RPMI8226 (cell line): ENCODE results near the gene RFX4.

Experiments used
- DNase-seq: peaks from one replicate; pipeline ENCODE4 v3.0.0-alpha.2; 2015

RFX4 gene

DNA sequence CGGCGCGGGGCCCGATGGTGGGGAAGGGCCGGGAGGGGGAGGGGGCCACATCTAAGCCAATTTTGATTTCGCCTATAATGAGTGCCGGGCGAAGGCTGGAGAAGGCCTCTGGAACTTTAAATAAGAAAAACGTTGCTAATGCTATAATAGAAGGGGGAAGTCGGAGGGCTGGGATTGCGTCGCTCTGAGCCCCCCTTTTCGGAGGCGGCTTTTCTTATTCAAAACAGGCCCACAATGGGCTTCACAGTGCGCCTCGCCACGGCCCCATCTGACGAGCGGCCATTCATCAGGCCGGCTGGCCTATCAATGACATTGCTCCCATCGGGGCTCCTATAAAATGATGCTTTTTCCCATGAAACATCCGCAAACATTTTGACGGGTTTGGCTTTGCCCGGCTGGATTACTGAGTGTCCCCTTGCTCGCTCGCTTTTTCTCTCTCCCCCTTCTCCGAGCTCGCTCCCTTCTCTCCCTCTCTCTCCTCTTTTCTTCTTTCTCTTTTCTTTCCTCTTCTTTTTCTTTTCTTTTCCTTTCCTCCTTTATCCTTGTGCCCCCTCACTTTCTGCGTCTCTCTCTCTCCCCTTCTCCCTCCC lies at the start of gene RFX4:
TSS of gene RFX4 (plus strand) at position 364 of the 590 bp plus-strand sequence. CDS start 317 bp downstream, outside the sequence.
- DNase-seq = no peak

DNA sequence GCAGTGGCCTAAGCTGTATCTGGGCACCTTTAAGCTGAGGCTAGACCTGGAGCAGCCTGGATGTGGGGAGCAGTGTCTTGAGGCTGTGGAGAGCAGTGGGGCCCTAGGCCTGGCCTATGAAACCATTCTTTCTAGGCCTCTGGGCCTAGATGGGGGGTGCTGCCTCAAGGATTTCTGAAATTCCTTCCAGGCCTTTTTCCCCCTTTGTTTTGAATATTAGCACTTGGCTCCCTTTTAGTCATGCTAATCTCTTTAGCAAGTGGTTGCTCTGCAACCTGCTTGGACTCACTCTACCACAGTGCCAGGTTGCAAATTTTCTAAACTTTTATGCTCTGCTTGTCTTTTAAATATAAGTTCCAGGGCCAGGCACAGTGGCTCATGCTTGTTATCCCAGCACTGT lies 41.6 kb upstream of the RFX4 start:
- no peak for DNase-seq

DNA sequence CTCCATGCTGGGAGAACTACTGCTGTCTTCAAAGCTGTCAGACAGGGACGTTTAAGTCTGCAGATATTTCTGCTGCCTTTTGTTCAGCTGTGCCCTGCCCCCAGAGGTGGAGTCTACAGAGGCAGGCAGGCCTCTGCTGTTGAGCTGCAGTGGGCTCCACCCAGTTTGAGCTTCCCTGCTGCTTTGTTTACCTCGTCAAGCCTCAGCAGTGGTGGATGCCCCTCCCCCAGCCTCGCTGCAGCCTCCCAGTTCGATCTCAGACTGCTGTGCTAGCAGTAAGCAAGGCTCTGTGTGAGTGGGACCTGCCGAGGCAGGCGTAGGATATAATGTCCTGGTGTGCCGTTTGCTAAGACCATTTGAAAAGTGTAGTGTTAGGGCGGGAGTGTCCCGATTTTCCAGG lies 31.4 kb upstream of the RFX4 start:
- peak; percentile 3 for DNase-seq

DNA sequence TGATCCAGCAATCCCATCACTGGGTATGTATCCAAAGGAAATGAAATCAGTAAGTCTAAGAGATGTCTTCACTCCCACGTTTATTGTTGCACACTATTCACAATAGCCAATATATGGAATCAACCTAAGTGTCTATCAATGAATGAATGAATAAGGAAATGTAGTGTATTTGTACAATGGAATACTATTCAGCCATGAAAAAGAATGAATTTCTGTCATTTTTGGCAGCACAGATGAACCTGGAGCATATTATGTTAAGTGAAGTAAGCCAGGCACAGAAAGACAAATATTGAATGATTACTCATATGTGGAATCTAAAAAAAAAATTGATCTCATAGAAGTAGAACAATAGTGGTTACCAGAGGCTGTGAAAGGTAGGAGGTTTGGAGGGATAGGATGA lies 30.6 kb upstream of the RFX4 start:
- DNase-seq = no peak

DNA sequence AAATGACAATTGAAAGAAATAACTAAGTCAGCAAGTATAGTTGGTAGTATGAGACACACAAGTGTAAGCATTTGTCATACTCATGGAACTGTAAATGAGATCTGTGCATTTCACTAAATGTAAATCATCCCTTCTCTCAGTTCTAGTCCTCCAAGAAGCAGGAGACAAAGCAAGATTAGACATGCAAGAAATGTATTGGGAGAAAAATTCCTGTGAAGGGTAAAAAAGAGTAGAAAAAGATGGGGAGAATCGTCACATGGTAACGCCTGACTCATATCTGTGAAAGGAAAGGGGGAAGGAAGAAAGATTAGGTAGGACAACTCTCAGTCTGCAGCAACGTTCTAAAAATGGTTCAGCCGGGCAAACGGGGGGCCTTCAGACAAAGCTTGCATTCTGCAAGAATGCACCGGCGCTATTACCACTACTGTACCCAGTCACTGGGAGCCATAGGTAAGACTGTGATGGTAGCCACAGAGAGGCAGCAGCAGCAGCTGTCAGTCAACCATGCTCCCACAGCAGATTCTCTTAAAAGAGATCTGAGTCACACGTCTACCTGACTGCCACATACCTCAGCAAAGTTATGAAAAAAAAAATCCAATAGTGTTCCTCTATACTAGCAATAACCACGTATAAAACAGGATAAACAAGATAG lies 18.0 kb upstream of the RFX4 start:
- no peak for DNase-seq

DNA sequence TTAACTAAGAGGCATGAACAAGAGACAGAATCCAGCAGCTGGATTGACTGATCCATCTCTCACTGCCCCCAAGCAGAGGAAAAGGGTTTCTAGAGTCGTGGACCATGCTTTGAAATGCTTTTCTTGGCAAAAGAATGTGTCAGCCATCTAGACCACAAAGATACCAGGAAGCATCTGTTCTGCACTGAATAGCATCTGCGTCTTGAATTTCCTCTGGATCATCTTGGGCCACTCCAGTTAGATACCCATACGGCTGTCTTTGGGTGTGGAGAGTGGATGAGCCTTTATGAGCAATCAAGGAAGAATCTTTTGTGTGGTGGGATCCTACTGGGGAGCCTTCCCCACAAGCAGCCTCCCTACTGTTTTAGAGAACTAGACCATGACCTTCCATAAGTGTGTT lies 16.0 kb upstream of the RFX4 start:
- DNase-seq = no peak

DNA sequence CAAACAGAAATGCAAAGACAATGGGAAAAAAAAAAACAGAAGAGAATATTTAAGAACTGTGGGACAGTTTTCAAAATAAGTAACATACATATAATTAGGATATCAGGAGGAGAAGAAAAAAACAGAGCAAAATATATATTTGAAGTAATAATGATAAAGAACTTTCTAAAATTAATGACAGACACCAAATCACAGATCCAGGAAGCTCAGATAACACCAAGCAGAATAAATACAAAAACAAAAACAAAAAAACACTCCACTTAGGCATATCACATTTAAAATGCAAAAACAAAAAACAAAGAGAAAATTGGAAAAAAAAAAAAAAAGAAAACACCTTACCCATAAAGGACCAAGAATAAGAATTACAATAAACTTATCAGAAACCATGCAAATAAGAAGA lies 9.6 kb upstream of the RFX4 start:
- no peak for DNase-seq

DNA sequence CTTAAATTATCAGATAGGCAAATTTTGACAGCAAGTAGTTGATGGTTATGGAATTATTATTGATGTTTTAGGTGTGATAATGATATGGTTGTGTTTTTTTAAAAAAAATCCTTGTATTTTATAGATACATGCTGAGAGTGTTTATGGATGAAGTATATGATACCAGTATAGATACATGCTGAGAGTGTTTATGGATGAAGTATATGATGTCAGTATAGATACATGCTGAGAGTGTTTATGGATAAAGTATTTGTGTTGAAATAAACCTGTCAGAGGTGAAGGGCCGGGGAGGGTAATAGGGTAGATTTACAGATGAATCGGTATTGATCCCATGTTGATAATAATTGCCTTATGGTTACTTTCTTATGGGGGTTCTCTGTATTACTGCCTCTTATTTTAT lies 6.0 kb upstream of the RFX4 start:
- DNase-seq = no peak

DNA sequence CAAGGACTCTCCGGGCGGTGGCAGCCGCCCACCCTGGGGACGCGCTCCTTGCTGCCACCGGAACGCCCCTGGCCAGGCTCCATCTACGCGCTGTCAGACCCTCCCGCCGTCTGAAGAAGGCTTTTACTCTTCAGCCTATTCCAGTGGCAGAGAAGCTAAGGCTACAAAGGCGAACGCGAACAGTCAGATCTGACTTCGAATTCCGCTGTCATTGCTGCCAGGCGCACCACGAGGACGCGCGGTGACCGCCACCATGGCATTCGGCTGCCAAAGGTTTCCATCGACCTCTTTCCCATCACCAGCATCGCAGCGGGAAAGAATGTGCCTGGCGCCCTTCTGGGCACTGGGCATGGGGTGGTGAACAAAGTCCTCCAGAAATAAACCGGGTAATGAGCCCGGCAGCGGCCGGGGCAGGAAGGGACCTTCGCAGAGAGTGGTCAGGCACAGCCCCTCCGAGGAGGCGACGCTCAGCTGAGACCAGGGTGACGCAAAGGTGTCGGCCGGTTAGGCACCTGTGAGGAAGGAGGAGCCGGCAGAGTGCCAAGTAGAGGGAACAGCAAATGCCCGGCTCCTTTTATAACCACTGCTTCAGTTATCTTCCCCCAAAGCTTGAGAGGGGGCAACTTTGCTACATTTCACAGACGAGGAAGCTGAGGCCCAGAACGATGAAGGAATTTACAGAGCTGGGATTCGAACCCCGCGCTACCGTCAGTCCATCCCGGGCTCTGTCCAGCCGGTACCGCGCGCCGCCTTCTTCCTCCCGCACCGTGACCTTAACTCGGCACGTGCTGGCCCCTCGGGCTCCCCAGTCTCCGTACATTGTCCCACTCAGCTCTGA lies 1.9 kb upstream of the RFX4 start:
- DNase-seq = no peak

DNA sequence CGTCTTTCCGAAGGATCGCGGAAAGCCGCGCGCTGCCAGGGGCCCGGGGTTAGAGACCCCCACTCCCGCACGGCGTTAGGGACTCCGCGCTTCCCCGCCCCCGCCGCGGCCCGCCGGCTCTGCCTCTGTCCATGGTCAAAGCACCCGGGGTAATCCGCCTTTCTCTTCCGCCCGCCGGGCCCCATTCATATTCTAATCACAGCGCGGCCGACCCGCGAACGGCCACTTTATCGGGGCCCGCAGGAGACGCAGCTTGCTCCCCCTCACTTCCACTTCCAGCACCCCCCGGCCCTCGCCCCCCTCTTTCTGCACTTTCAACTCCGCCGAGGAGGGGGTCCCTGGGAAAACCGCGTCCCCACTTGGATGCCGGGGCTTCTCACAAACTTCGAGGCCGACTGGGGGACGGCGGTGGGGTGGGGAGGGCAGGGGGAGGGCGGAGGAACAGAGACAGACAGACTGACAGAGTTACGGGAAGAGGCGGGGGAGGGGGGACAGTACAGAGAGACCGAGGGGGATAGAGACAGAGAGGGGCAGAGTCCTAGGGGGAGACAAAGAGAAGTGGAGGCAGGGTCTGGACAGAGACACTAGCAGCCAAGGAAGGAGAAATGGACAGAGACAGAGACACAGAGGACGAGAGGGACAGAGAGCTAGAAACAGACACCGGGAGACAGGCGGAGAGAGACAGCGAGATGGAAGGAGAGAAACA lies 1.1 kb upstream of the RFX4 start:
- DNase-seq = no peak

DNA sequence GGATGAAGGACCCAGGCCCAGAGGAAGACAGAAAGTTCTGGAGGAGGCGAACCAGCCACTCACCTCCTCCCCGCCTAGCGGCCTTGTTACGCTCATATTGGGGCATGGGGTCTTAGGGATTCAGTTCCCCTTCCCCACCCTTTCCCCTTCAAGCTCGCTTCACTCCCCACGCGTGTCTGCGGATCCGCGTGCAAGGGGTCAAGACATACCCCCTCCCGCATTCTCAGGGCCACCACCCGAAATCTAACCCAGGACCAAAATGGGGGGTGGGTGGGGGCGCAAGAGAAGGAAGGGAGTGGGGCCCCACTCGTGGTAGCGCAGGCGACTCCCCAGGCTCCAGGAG lies 584 bp upstream of the RFX4 start:
- no peak for DNase-seq

DNA sequence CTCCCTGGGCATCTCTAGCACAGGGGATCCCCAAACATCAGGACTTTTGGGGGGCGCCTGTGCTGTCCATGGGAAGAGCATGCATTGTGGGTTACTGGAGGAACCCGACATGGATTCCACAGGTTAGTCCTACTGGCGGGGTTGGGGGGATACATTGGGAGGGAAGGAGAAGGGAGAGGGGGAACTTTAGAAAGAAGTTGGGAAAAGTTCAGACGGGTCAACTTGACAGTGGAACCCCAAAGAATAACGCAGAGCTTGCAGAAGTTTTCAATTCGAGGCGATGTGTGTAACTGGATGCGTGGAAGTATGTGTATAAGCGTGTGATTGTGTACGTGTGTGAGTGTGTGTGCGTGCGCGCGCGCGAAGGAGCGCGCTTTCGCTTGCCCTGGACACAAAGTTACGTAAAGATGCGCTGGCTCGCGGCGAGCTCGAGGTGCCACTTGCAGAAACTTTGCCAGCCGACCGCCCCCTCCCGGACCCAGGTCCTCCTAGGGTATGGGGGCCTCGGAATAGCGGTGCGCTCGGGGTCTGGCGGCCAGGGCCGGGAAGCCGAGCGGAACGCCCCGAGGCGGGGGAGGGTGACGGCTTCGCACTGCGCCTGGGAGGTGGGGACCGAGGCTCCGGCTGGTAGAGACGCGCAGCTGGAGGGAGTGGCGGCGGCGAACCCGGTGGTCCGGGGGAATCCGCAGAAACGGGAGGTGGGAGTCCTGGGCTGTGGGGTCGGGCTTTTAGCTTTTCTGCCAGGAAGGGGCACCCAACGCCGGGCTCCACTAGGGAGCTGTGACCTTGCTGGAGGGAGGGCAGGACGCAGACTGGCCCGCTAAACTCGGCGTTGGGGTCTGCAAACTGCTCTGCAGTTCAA lies 669 bp downstream of the RFX4 start:
- DNase-seq = no peak

DNA sequence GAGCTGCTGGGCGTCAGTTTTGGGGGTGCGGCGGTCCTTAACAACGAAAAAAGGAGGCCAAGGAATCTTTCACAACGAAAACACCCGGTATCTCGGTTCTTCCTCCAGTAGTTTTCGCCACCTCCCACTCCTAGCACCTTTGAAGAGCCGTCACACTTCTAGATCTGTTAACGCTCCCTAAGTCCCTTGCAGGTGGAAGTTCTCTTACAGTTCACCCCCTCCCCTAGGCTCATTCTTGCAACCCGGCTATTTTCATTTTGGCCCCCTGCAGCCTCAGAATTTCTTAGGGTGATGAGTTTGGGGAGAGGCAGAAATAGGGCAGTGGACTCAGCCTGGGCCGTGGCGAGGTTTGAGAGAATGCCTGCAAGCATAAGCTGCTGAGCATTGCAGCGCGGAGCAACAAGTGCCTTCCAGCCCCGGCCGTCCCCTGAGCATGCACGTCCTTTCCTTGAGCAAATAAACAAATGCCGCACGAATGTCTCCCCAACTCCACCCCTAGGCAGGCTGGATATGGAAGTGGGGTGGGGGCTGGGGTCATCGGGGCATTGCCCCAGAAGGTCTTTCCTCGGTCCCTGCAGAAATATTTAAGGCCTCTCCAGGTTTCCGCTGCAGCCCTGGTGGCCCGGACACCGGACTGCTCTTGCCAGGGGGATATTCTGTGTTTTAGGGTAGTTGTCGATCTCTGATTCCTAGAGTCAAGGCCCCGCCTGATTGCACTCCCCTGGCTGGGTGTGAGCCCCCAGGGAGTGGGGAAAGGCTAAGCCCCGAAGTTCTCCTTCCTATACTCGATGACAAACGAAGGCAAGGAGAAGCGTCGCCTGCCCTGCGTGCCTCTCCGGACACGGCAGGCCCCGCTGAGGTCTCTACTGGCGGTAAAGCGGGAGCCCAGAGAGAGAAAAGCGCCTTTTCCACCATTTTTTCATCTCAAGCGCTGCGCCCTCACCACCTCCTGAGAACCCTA lies 1.6 kb downstream of the RFX4 start:
- DNase-seq = no peak

DNA sequence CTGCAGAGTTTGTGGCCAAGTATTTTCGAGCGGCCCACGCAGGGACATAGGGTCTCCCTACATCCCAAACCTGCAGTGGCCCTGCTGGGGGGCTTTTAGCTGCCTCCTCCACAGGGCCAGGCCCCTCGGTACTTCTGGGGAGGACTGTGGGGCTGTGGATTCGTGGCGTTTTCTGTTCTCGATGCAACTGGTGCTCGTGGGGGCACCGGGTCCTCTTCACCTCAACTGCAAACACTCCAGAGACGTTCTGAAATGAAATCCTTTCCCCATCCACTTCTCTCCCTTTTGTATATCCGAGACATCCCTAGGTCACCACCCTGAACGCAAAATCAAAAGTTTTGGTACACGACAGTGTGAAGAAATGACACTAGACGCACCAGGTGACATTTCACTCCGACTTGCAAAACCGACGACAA lies 2.3 kb downstream of the RFX4 start:
- DNase-seq = no peak

DNA sequence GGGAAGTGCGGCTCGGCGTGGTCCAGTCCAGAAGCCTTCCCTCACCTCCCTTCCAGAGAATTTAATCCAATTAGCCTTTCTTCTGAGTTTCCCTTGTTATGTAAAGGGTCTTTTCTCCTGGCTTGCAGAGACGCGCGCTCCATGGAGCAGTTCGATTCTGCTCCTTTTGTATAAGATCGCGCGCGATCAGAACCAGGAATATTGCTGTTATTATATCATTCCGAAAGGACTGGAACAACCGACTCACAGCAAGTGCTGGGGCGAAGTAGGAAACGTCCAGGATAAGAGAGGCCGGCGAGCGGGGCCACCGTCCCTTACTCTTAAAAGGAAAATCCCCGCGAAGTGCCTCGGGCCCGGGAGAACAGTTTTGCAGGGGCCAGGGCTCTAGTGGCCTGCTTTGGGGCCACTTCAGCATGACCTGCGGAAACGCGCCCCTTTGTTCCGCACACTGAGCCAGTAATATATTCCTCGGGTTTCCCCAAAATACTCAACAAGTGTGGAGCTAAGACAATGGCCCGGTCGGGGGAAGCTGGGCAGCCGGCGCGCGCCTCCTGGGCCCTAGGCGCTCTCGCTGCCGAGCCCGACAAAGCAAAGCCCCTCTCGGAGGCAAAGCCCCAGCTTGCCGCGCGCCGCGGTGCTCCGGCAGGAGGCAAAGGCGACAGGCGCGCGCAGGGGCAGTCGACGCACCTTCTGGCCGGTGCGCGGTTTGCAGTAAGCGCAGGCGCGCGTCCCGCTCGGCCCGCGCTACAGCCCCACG lies 2.9 kb downstream of the RFX4 start:
- DNase-seq = no peak

DNA sequence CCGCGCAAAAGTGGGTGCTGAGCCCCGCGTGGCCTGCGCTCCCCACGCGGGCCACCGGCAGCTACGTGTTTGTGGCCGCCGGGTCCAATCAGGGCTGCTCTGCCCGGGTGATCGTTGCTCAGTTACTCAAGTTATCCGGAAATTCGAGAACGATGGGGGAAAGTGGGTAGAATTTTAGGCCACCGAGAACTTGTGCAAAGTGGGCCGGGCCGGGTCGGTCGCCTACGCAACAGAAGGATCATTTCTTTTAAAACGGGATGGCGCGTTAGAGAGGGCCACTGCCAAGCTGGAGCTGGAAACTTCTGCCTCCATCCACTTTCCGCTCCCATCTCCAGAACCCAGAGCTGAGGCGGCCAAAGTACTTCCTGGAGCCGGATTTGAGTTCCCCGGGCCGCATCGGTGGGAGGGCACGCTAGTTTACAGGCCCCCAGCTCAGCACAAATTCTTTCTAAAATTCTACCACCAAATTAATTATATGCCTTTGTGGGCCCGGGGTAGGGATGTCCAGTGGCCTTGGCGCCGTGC lies 3.5 kb downstream of the RFX4 start:
- DNase-seq = no peak

DNA sequence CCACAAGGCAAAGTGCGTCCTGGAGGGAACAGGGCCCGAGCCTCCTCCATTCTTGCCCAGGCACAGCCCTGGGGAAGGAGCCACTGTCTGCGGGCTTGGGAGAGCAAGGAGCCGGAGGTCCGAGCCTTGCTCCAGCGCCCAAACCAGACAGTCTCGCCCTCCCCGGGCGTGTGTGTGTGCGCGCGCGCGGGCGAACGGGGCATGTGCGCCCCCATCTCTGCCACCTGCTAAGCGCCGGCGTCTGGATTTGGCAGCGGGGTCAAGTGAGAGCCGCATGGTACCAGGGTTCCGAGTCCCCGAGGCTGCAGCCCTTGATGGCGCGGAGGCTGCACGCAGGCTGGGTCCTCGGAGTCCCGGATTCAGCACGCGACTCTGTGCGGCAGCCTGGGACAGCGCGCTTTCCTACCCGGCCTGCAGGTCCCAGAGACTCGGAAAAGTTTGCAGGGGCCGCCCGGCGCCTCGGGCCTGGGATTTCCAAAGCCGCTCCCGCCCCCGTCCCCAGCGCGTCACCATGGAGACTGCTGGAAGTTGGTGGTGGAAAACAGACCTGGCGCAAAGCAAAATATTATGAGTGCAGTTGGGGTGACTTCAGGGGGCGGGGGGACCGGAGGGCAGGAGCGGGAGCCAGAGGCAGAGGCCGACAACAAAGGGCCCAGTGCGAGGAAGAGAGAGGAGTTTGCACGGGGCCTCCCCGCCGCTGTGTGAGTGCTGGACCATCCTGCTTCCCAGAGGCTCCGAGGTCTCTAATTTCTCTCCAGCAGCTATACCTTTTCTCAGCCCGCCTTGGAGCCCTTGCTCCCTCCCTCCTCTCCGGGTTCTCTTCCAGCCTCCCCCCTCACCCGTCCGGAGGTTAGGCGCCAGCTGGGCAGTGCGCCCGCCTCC lies 4.2 kb downstream of the RFX4 start:
- no peak for DNase-seq

DNA sequence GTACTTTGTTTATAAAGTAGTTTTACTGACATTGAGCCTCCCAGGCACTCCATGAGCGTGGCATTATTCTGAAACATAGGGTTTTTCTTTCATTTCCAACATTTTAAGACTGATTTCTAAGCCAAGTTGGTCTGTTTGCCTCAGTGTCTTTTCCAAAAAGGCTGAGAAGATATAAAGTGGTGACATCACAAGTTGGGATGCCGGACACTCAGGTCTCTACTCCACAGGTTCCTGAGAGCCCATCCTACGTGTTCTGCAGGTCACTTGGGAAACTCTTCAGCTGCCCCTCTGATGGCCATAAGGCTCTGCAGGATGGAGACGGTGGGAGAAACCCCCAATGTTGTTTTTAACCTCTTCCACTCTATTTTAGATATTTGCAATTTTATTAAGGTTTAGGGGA lies 6.0 kb downstream of the RFX4 start:
- no peak for DNase-seq

DNA sequence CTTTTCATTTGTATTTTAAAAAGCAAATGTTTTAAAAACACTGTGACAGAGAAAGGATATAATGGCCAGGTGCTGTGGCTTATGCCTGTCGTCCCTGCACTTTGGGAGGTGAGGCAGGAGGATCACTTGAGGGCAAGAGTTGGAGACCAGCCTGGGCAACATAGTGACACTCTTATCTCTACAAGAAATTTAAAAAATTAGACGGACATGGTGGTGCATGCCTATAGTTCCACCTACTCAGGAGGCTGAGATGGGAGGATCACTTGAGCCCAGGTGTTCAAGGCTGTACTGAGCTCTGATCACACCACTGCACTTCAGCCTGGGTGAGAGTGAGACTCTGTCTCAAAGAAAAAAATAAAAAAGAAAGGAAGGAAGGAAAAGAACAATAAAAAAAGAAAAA lies 7.8 kb downstream of the RFX4 start:
- DNase-seq = no peak
